SK-N-SH (cell line): ENCODE data around the gene MEIS1. TPM values are rescaled to one million over a fixed set of nuclear protein-coding genes. Genes with fewer than 3 reads are reported as not detected.

Source experiments
- CTCF ChIA-PET: fragments of 300-600, 350-600 bp; formaldehyde crosslinking; extraction: SDS; loops from one replicate; lab custom pipeline; 2021; lab: Yijun Ruan, JAX
- POLR2A ChIA-PET: fragments of 350-600 bp; sonication (Branson Sonifier 250); formaldehyde crosslinking; extraction: SDS; loops from one replicate; lab custom pipeline; 2020; ENCODE audit warnings: antibody characterized with exemption, inconsistent platforms; lab: Yijun Ruan, JAX
- DNase-seq: peaks from one replicate; pipeline ENCODE4 v3.0.0; 2012
- H2AFZ ChIP-seq: fragments of 200-600 bp; sonication (generic); 2 replicates; pipeline ENCODE4 v1.8.1; 2016; ENCODE audit warnings: antibody characterized with exemption, mild to moderate bottlenecking, low read depth
- H3F3A ChIP-seq: fragments of 200-600 bp; sonication (generic); replicated peaks from 2 replicates; pipeline ENCODE3; 2016; ENCODE audit warnings: antibody characterized with exemption, mild to moderate bottlenecking; ENCODE audit not compliant: insufficient read depth
- H3K27ac ChIP-seq, 2 experiments: fragments of 200-500 bp in 1 of 2; fragments of 200-600 bp in 1 of 2; sonication (Bioruptor generic) in 1 of 2; sonication (generic), shearing (Covaris generic) in 1 of 2; 2 replicates each; pipeline versions ENCODE4 v1.5.1 to v1.6.1; 2014 to 2016; ENCODE audit warnings: low read depth in 2 of 2, inconsistent platforms in 1 of 2, low read length in 1 of 2, mild to moderate bottlenecking in 1 of 2, mixed read lengths in 1 of 2
- H3K27me3 ChIP-seq: fragments of 200-600 bp; sonication (generic), shearing (Covaris generic); 2 replicates; pipeline ENCODE4 v1.6.1; 2016; ENCODE audit warnings: mixed run types; ENCODE audit not compliant: insufficient read depth
- H3K36me3 ChIP-seq, 2 experiments: fragments of 200-500 bp in 1 of 2; fragments of 200-600 bp in 1 of 2; sonication (Bioruptor generic) in 1 of 2; sonication (generic) in 1 of 2; replicated peaks in 1 of 2; 2 replicates each; pipeline versions ENCODE3 to v1.5.1; 2014 to 2016; ENCODE audit warnings: low read length in 1 of 2, mild to moderate bottlenecking in 1 of 2; ENCODE audit not compliant: insufficient read depth in 2 of 2, control insufficient read depth in 1 of 2
- H3K4me1 ChIP-seq, 2 experiments: fragments of 200-500 bp in 1 of 2; fragments of 200-600 bp in 1 of 2; sonication (Bioruptor generic) in 1 of 2; sonication (generic), shearing (Covaris generic) in 1 of 2; 2 replicates each; pipeline versions ENCODE4 v1.5.1 to v1.6.1; 2014 to 2016; ENCODE audit warnings: low read depth in 1 of 2, low read length in 1 of 2, mixed run types in 1 of 2; ENCODE audit not compliant: insufficient read depth in 2 of 2, control insufficient read depth in 1 of 2
- H3K4me2 ChIP-seq: fragments of 200-600 bp; sonication (generic), shearing (Covaris generic); 2 replicates; pipeline ENCODE4 v1.6.1; 2017; ENCODE audit warnings: mixed run types
- H3K4me3 ChIP-seq, 2 experiments: fragments of 200-500 bp in 1 of 2; fragments of 200-600 bp in 1 of 2; sonication (Bioruptor generic) in 1 of 2; sonication (generic), shearing (Covaris generic) in 1 of 2; 2 replicates each; pipeline versions ENCODE4 v1.5.1 to v1.8.1; 2014 to 2016; ENCODE audit warnings: low read depth in 2 of 2, inconsistent platforms in 1 of 2, low read length in 1 of 2, mild to moderate bottlenecking in 1 of 2, mixed read lengths in 1 of 2, moderate library complexity in 1 of 2
- H3K79me2 ChIP-seq: fragments of 200-600 bp; sonication (generic); 2 replicates; pipeline ENCODE4 v1.8.1; 2017; ENCODE audit warnings: mild to moderate bottlenecking; ENCODE audit not compliant: insufficient read depth
- H3K9ac ChIP-seq: fragments of 200-600 bp; sonication (generic); 2 replicates; pipeline ENCODE4 v1.6.1; 2017; ENCODE audit warnings: mixed run types
- H3K9me2 ChIP-seq: fragments of 200-600 bp; sonication (generic); 2 replicates; pipeline ENCODE4 v1.6.1; 2017; ENCODE audit warnings: mixed run types
- H3K9me3 ChIP-seq: fragments of 200-600 bp; sonication (generic); 2 replicates; pipeline ENCODE4 v1.6.1; 2017; ENCODE audit warnings: mixed run types, mild to moderate bottlenecking, moderate library complexity
- H4K20me1 ChIP-seq: fragments of 200-600 bp; sonication (generic); 2 replicates; pipeline ENCODE4 v1.6.1; 2017; ENCODE audit warnings: mild to moderate bottlenecking, mixed run types; ENCODE audit not compliant: insufficient read depth
- ELF1 ChIP-seq: IDR thresholded peaks from 2 replicates; pipeline ENCODE4 v1.4.0; 2012
- EP300 ChIP-seq, 2 experiments: IDR thresholded peaks; 2 replicates each; pipeline versions ENCODE4 v1.4.0 to v1.6.1; 2012; ENCODE audit warnings: borderline replicate concordance in 1 of 2, low read depth in 1 of 2, low read length in 1 of 2
- EZH2phosphoT487 ChIP-seq: fragments of 200-600 bp; sonication (generic); IDR thresholded peaks from 2 replicates; pipeline ENCODE4 v1.6.1; 2017; ENCODE audit warnings: low read depth, mixed run types, mild to moderate bottlenecking, antibody characterized with exemption, moderate library complexity, borderline replicate concordance
- FOXJ3 ChIP-seq: sonication (generic); formaldehyde crosslinking; IDR thresholded peaks from 2 replicates; pipeline ENCODE4 v1.5.1; 2020; ENCODE audit warnings: mild to moderate bottlenecking, missing genetic modification reagents
- FOXM1 ChIP-seq: IDR thresholded peaks from 2 replicates; pipeline ENCODE4 v1.4.0; 2012; ENCODE audit warnings: low read depth, mild to moderate bottlenecking
- GABPA ChIP-seq: IDR thresholded peaks from 2 replicates; pipeline ENCODE4 v1.4.0; 2012; ENCODE audit warnings: low read depth, mild to moderate bottlenecking
- MEF2A ChIP-seq: IDR thresholded peaks from 2 replicates; pipeline ENCODE4 v1.4.0; 2012; ENCODE audit warnings: low read depth, borderline replicate concordance
- NFIC ChIP-seq: IDR thresholded peaks from 2 replicates; pipeline ENCODE4 v1.4.0; 2012; ENCODE audit warnings: borderline replicate concordance
- NRF1 ChIP-seq: IDR thresholded peaks from 2 replicates; pipeline ENCODE4 v1.6.1; 2012; ENCODE audit warnings: low read depth, mild to moderate bottlenecking, low read length
- RAD21 ChIP-seq: IDR thresholded peaks from 2 replicates; pipeline ENCODE4 v1.6.1; 2012; ENCODE audit warnings: mild to moderate bottlenecking, low read length
- RCOR1 ChIP-seq: fragments of 150-350 bp; IDR thresholded peaks from 2 replicates; pipeline ENCODE4 v1.6.1; 2017; ENCODE audit warnings: antibody characterized with exemption, low read length
- RXRA ChIP-seq: IDR thresholded peaks from 2 replicates; pipeline ENCODE4 v1.4.0; 2012; ENCODE audit warnings: low read depth, mild to moderate bottlenecking, borderline replicate concordance
- SIN3A ChIP-seq: IDR thresholded peaks from 2 replicates; pipeline ENCODE4 v1.6.1; 2012; ENCODE audit warnings: low read depth, mild to moderate bottlenecking, low read length, moderate library complexity, borderline replicate concordance
- SMC3 ChIP-seq: IDR thresholded peaks from 2 replicates; pipeline ENCODE4 v1.6.1; 2012; ENCODE audit warnings: low read depth, low read length, improper control_type of control experiment
- TCF12 ChIP-seq: IDR thresholded peaks from 2 replicates; pipeline ENCODE4 v1.4.0; 2012
- WGBS: methylation state at CpG from one replicate; pipeline ENCODE4 v1.1.6; 2017; ENCODE audit warnings: low lambda C conversion rate; 5-methylcytosine and 5-hydroxymethylcytosine counted together
- polyA plus RNA-seq, 3 experiments: library from polyadenylated mRNA; depleted of rRNA; stranded (reverse); fragments of >200 nt; gene quantifications; 2 replicates each; pipeline ENCODE4 v1.2.3, GENCODE V29; 2012
- TF ChIP-seq, protein P1 (sequence below): IDR thresholded peaks from 2 replicates; pipeline ENCODE4; 2012
- TF ChIP-seq, protein P2 (sequence below): IDR thresholded peaks from 2 replicates; pipeline ENCODE4 v1.4.0; 2012; ENCODE audit warnings: low read depth
- TF ChIP-seq, protein P3 (sequence below): fragments of 150-350 bp; IDR thresholded peaks from 2 replicates; pipeline ENCODE4 v1.6.1; 2016; ENCODE audit warnings: mild to moderate bottlenecking, low read depth, low read length
- TF ChIP-seq, protein P4 (sequence below): IDR thresholded peaks from 2 replicates; pipeline ENCODE4 v1.4.0; 2012; ENCODE audit warnings: low read depth, borderline replicate concordance

The MEIS1 gene
- polyA plus RNA-seq, 1 of the 3 experiments (the other 2 are of a cell fraction), result 16.9 TPM

DNA sequence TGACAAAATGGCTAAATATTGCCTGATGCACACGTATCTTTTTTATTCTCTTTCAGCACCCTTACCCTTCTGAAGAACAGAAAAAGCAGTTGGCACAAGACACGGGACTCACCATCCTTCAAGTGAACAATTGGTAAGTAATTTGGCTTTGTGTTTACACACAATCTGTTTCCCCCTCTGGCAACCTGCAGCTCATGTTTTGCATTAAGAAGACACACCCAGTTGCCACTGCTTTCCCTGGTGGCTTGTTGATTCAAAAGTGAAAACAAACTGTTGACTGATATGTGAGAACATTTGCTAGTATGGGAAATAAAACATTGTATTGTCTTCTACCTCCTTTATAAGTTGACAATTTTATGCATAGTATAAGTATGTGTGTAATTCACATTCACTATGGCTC is 113.0 kb downstream of the MEIS1 start (continued):
- no peak for TF ChIP-seq FOXJ3 (CRISPR knock-in tag)
- no peak for TF ChIP-seq TCF12
- TF ChIP-seq MEF2A, result no peak
- TF ChIP-seq EZH2phosphoT487, result no peak

DNA sequence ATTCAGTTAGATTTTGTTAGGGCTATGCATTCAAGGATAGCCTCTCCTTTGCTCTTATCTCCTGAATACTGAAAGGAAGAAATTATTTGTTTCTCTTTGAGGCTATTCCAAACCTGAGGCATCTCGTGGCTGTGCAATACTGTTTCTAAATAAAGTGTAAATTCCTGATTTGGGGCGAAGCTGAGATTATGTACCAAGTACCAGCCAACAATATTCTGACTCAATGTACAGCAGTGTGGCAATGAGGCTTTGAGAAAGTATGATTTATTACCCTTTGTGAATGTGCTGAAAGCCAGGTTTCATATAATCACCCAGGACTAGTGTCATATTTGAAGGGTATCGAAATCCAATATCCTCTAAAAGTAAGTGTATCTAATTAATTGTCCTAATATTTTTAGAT is 113.5 kb downstream of the MEIS1 start:
- H3K79me2 ChIP-seq, result peaks cover 14% of the 10 kb centered on the region
- H2AFZ ChIP-seq, result no peak overlapping the region
- no peak overlapping the region for H3K9ac ChIP-seq
- H4K20me1 ChIP-seq, result peaks cover 10% of the 10 kb centered on the region; the same call in 1 of the 2 replicates
- no peaks in the 10 kb centered on the region for H3K27me3 ChIP-seq
- CTCF ChIA-PET, result interaction anchor here (0.6 kb wide), 1 partner anchor 1232 kb away, joined by 3 read pairs; no protein-coding TSS in a partner anchor
- no peak for DNase-seq
- no peak overlapping the region for H3K4me2 ChIP-seq
- TF ChIP-seq NRF1, result no peak
- no peak for TF ChIP-seq EZH2phosphoT487
- no peak for TF ChIP-seq FOXM1
- no peak for TF ChIP-seq SIN3A
- no peak for TF ChIP-seq RCOR1
- no peak for TF ChIP-seq GABPA
- TF ChIP-seq ELF1, result no peak
- TF ChIP-seq NFIC, result no peak
- 83% methylated on average over 3 of the region's 3 CpGs for WGBS
- H3K36me3 ChIP-seq, result peaks cover 34 to 47% of the 10 kb centered on the region in 2 experiments
- H3K9me2 ChIP-seq, result no peaks in the 10 kb centered on the region
- H3K4me3 ChIP-seq, result no peak overlapping the region
- POLR2A ChIA-PET, result no interaction called here
- peaks cover 4 to 7% of the 10 kb centered on the region in 2 experiments; a peak in 2 of 4 replicates for H3K4me1 ChIP-seq
- peaks cover 3% of the 10 kb centered on the region for H3F3A ChIP-seq
- H3K9me3 ChIP-seq, result no peaks in the 10 kb centered on the region
- no peak overlapping the region for H3K27ac ChIP-seq

DNA sequence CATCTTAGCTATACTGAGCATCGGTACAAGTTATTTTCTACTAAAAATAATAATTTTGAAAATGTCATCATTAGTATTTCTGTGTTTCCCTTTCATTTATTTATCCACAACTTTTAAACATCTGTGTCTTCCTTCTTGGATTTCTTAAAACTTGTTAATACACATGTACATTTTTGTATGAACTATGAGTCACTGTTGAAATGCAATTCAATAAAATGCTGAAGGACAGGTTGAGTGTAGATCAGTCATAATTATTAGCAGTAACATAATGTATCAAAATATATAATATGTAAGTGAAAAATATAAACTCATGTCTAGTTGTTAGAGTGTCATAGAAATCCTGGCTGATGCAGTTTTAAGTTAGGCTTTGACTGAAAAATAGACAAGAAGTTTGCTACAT is 115.9 kb downstream of the MEIS1 start:
- no peaks in the 10 kb centered on the region for H3K9me3 ChIP-seq
- peaks cover 3% of the 10 kb centered on the region for H3F3A ChIP-seq
- no peak overlapping the region for H3K27ac ChIP-seq
- H3K9ac ChIP-seq, result no peak overlapping the region
- peaks cover 8% of the 10 kb centered on the region for H3K79me2 ChIP-seq
- peaks cover 6 to 10% of the 10 kb centered on the region in 2 experiments; a peak in 3 of 4 replicates for H3K4me1 ChIP-seq
- ChIA-PET POLR2A (no interaction called here), CTCF (no interaction called here)
- no peak overlapping the region for H2AFZ ChIP-seq
- TF ChIP-seq, protein P1, sequence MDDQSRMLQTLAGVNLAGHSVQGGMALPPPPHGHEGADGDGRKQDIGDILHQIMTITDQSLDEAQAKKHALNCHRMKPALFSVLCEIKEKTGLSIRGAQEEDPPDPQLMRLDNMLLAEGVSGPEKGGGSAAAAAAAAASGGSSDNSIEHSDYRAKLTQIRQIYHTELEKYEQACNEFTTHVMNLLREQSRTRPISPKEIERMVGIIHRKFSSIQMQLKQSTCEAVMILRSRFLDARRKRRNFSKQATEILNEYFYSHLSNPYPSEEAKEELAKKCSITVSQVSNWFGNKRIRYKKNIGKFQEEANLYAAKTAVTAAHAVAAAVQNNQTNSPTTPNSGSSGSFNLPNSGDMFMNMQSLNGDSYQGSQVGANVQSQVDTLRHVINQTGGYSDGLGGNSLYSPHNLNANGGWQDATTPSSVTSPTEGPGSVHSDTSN, result no peak
- no peak for TF ChIP-seq ELF1
- TF ChIP-seq RAD21, result no peak
- no peak for TF ChIP-seq SMC3
- TF ChIP-seq RXRA, result no peak
- TF ChIP-seq NRF1, result no peak
- TF ChIP-seq EP300 (IDR thresholded peaks at IDR 0.05; ENCODE audit: borderline replicate concordance in 1 of 2, low read depth in 1 of 2, low read length in 1 of 2), result no peak
- TF ChIP-seq, protein P2, sequence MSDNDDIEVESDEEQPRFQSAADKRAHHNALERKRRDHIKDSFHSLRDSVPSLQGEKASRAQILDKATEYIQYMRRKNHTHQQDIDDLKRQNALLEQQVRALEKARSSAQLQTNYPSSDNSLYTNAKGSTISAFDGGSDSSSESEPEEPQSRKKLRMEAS, result no peak
- TF ChIP-seq, protein P3, sequence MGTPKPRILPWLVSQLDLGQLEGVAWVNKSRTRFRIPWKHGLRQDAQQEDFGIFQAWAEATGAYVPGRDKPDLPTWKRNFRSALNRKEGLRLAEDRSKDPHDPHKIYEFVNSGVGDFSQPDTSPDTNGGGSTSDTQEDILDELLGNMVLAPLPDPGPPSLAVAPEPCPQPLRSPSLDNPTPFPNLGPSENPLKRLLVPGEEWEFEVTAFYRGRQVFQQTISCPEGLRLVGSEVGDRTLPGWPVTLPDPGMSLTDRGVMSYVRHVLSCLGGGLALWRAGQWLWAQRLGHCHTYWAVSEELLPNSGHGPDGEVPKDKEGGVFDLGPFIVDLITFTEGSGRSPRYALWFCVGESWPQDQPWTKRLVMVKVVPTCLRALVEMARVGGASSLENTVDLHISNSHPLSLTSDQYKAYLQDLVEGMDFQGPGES, result no peak
- no peak for TF ChIP-seq GABPA
- no peak for TF ChIP-seq NFIC
- TF ChIP-seq, protein P4, sequence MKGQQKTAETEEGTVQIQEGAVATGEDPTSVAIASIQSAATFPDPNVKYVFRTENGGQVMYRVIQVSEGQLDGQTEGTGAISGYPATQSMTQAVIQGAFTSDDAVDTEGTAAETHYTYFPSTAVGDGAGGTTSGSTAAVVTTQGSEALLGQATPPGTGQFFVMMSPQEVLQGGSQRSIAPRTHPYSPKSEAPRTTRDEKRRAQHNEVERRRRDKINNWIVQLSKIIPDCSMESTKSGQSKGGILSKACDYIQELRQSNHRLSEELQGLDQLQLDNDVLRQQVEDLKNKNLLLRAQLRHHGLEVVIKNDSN, result no peak
- no peak overlapping the region for H3K4me3 ChIP-seq
- peaks cover 36 to 60% of the 10 kb centered on the region in 2 experiments for H3K36me3 ChIP-seq
- no peak overlapping the region for H3K4me2 ChIP-seq
- no peak for DNase-seq
- no peaks in the 10 kb centered on the region for H3K9me2 ChIP-seq
- no peaks in the 10 kb centered on the region for H3K27me3 ChIP-seq
- H4K20me1 ChIP-seq, result peaks cover 5% of the 10 kb centered on the region; the same call in 1 of the 2 replicates
- 92% methylated on average over 1 of the region's 1 CpG for WGBS
